Femur (tissue), 1 donor: ENCODE data around the gene PSMA6.
"Not testable (repeated sequence)": the region's sequence is repeated elsewhere in the genome, so short reads cannot be mapped to it uniquely, and the experiment has no call there.

Source experiments
- DNase-seq: peaks from one replicate; pipeline ENCODE4 v3.0.0-alpha.2; 2017

The PSMA6 gene

GRCh38 chr14:35326375-35326774 is 34.2 kb downstream of the PSMA6 start:
- no peak for DNase-seq

GRCh38 chr14:35331605-35332516 is 39.7 kb downstream of the PSMA6 start:
- DNase-seq, result no peak

GRCh38 chr14:35332517-35333263 is 40.5 kb downstream of the PSMA6 start:
- DNase-seq, result peak; percentile 40

GRCh38 chr14:35333264-35333730 is 41.1 kb downstream of the PSMA6 start:
- DNase-seq, result no peak

GRCh38 chr14:35333797-35334743 is 41.9 kb downstream of the PSMA6 start:
- no peak for DNase-seq

- DNase-seq, result no peak
These were observed 43.4 kb downstream of the PSMA6 start for GRCh38 chr14:35335388-35336092.

GRCh38 chr14:35336171-35336493 is 44.0 kb downstream of the PSMA6 start:
- DNase-seq, result not testable (repeated sequence)

- peak; percentile 86 for DNase-seq
These were observed 44.5 kb downstream of the PSMA6 start for GRCh38 chr14:35336494-35337268.

GRCh38 chr14:35337269-35338255 is 45.4 kb downstream of the PSMA6 start:
- no peak for DNase-seq

GRCh38 chr14:35338731-35339405 is 46.7 kb downstream of the PSMA6 start:
- DNase-seq, result no peak

GRCh38 chr14:35339761-35340406 is 47.7 kb downstream of the PSMA6 start:
- peak; percentile 60 for DNase-seq

GRCh38 chr14:35340616-35341453 is 48.7 kb downstream of the PSMA6 start:
- no peak for DNase-seq

- DNase-seq, result no peak
These were observed 49.2 kb downstream of the PSMA6 start for GRCh38 chr14:35341454-35341750.

- peak; percentile 93 for DNase-seq
These were observed 49.7 kb downstream of the PSMA6 start for GRCh38 chr14:35341751-35342488.

- no peak for DNase-seq
These were observed 50.4 kb downstream of the PSMA6 start for GRCh38 chr14:35342489-35343010.

- no peak for DNase-seq
These were observed 51.5 kb downstream of the PSMA6 start for GRCh38 chr14:35343702-35344101.
